ENCODE results near the gene GDF7.

DNA sequence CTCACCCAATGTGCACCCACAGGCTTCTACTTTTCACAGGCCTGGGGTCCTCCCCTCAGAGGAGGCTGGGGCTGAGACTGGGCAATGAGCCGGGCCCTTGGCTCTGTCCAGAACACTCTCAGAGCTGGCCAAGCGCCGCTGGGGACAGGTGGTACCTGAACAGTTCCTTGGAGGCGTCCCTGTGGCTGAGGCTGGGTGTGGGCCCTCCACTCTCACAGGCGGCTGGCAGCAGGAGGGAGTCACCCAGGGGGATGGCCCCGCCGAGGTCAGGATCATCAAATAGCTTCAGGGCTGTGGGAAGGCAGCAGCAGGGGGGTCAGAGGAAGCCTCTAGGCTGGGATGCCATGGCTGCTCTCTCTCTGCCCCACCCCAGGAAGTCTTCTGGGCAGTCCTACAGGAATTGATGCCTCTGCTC lies 43.2 kb upstream of the GDF7 start:
- no peak for TF ChIP-seq CTCF (IDR thresholded peaks at IDR 0.05)
- no peak for TF ChIP-seq POLR2A (IDR thresholded peaks at IDR 0.05)
